Ammon's horn (tissue), 1 donor: ENCODE measurements around the gene KCNK4.
"Not testable (repeated sequence)": the region's sequence is repeated elsewhere in the genome, so short reads cannot be mapped to it uniquely, and the experiment has no call there.

ENCODE experiments used
- DNase-seq: peaks from one replicate; pipeline ENCODE4 v3.0.0-alpha.2; 2016; ENCODE audit warnings: low spot score

The KCNK4 gene

DNA sequence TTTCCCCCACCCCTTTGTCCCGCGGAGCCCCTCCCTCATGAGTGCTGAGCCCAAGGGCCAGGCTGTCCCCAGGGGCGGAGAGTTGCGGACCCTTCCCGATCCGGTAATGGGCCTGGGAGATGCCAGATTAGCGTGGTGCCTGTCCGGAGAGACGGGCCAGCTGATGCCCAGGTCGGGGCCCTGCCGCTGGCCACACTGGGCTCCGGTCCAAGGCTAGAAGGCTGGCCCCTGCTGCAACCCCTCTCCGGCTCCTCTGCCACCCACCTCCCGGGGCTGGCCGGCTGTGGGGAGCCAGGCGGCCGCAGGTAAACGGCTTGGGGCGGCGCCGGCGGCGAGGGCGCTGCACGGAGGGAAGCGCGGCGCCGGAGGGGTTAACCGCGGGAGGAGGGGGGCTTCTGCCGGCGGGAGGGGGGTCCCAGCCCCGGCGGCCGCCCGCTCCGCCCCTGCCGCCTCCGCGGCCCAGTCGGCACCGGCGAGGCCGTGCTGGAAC, at the start of gene KCNK4:
Gene KCNK4, plus strand, starts transcription at position 41 of the 490 bp plus-strand sequence. CDS start 1,717 bp downstream, outside the sequence.
- DNase-seq = no peak

DNA sequence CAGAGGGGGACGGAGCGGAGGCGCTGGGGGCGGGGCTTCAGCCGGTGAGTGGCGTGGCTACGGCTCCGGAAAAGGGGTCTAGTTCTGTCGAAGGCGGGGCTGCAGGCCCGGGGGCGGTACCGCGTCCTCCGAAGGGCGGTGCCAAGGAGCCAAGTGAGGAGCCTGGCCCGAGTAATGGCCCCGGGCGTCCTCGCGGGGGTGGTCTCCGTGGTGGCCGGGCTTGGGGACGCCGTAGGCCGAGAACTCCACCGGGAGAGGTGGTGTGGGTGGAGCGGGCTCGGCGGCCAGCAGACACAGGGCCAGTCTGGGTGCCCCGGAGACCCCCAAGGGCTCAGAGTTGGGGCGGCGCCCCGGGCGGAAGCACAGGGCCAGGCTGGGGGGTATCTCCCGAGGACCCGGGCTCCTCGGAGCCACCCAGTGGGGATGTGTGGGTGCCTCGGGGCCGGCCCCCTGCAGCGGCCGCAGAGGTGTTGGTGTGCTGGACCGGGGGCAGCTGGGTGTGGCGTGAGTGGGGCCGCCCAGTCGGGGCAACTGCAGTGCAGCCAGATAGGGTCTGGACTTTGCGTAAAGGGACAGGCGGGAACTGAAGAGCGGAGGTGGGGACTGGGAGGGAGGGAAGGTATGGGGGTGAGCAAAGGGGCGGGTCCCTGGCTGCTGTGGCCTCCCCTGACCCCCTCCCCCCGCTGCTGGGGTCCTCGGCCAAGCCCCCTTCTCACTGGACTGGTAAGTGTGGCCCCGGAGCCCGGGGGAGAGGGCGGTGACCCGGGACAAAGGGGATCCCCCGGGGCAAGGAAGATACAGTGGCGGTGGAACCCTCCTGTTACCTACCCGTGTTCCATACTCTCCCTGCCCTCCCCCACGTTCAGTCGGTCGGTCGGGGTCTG, 49.4 kb upstream of the KCNK4 start:
- no peak for DNase-seq

DNA sequence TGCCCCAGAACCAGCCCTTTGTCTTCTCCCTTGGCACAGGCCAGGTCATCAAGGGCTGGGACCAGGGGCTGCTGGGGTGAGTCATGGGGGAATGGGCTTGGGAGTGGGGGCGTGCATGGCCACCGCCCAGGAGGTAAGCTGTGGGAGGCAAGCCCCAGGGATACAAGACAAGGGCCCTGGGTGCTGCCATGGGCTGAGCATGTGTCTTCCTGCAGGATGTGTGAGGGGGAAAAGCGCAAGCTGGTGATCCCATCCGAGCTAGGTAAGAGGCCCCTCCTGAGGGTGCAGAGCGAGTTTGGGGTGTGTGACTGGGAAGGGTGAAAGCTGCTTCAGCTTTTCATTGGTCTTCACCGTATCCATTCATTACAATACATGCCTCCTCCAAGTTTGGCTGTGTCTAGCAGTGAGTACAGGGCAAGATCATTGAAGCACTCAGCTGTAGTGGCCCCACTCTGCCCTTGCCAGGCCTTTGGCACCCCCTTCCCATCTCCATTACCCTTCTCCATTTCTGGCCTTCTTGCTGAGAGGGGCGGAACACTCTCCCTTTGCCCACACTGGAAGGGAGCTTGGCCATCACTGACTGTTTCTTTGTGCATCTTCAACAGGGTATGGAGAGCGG, 47.8 kb upstream of the KCNK4 start:
- no peak for DNase-seq

DNA sequence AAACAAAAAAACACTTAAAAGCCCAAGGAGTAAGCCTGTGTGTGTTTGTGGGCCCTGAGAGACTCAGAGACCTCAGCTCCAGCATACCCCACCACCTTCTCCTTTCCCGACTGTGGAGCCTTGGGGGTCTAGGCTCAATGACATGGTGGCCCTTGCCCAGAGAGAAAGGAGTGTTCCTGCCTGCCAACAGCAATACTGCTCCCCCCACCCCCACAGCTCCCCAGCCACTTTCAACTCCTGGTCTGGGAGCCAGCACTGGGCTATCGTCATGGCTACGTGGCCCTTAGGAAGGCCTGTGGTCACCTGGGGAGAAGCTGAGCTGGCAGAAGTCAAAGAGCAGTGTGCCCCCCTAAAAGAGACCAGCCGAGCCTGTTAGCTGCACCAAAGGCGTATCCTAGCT, 47.0 kb upstream of the KCNK4 start:
- DNase-seq = no peak

DNA sequence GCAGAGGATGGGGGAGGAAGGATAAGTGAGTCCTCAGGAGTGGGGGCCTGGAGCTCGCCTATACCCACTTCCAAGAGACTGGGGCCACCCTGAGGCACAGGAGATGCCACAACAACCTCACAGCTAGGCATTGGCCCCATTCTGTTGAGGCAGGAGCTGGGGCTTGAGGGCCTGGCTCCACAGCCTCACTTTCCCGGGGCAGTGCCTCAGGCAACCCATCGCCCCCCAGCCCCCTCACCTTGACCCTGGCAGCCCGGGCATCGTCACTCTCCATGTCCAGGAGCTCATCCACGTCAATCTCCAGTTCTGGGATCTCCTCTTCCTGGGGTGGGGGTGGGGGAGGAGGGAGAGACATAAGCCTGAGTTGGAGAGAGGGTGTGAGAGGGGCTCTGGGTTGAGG, 46.1 kb upstream of the KCNK4 start:
- no peak for DNase-seq

DNA sequence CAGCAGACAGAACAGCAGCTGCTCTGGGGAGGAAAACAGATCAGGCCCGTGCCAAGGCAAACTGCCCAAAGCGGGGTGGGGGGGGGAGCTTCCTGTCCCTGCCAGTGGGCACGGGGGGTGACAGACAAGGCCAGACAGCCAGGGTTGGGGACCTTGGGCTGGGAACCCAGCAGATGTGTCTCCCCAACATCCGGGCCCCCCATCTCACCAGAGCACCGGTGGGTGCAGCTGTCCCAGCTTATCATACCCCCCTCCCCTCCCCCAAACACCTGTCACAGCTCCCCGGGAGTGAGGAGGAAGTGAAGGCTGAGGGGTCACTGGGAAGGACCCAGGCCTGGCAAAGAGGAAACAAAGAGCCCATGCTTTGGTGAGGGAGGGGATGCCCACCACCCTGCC, 45.7 kb upstream of the KCNK4 start:
- no peak for DNase-seq

DNA sequence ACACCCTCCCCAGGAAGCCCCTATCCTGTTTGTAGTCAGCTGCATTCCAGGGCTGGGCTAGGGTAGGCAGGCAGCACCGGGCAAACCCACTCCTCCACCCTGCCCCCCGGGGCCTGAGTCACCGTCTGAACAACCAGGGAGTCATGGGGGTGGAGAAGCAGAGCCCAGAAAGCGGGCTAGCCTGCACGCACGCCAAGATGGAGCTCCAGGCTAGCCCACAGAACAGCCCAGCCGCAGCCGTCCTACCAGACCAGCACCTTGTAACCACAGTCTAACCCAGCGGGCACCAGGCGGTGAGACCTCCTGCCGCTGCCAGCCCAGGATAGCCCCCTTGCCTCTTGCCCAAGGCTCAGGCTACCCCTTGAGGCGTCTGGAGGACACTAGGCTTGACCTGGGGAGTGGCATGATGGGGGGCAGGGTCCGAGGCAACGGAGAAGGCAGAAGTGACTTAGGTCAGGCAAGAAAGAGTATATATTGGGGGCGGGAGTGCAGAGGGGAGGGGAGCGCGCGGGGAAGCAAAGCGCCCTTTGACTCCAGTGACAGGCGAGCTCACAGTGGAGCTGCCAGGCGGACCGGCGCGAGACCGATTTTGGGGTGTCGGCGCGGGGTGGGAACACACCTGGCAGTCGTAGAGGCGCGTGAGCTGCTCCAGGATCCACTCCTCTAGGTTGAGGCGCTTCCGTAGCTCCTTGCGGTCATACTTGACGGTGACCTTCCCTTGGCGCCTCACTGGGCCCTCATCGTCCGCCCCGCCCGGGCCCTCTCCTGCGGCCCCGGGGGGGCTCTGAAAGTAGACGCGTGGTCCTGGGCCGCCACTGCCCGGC, 45.1 kb upstream of the KCNK4 start:
- no peak for DNase-seq

DNA sequence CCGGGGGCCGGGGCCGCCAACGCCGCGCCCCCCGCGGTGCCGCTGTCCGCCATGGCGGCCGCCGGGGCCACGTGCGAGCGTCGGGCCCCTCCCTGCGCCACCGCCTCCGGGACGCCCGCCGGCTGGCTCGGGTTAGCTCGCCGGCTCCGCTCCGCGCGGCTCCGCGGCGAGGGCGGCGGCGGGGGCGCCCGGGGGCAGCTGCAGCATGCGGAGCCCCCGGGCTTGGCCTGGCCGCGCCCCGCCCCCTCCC, 44.6 kb upstream of the KCNK4 start:
- not testable (repeated sequence) for DNase-seq

DNA sequence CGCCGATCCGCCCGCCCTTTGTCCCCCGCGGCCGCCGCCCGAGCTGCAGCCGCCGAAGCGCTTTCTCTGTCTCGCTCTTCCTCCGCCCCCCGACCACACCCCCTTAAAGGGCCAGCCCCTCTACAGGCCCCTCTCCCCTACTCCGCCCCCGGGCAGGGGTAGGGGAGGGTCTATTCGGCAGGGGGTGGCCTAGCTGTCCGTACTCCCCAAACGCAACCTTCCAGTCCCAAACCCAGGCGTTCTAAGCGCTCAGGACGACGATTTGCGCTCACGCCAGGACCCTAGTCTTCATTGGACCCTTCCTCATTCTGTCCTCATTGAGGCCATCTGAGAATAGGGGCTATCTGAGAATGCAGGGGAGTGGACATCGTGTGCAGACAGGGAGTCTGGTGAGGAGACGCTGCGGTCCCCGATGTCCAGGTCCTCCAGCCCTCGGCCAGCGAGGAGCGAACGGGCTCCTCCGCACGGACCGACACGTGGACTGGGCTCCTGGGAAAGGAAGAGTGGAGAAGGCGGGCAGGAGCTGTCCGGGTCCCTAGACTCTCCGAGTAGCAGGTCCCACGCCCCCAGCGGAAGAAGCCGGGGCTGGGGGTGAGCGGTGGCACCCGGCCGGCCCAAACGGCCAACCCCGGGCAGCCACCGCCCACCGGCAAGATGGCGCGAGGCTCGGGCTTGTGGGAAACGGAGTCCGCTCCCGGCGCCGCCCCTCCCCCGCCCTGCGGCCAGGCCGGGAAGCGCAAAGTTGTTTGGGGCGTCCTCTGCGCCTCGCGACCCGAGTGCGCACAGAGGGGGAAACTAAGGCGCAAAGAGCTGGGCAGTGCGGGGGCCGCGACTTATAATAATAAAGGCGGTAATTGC, 44.0 kb upstream of the KCNK4 start, which contains the start of gene PPP1R14B:
Gene PPP1R14B, minus strand, starts transcription at position 73 of the 858 bp plus-strand sequence. CDS start 270 bp downstream, outside the sequence.
- peak; percentile 88 for DNase-seq

DNA sequence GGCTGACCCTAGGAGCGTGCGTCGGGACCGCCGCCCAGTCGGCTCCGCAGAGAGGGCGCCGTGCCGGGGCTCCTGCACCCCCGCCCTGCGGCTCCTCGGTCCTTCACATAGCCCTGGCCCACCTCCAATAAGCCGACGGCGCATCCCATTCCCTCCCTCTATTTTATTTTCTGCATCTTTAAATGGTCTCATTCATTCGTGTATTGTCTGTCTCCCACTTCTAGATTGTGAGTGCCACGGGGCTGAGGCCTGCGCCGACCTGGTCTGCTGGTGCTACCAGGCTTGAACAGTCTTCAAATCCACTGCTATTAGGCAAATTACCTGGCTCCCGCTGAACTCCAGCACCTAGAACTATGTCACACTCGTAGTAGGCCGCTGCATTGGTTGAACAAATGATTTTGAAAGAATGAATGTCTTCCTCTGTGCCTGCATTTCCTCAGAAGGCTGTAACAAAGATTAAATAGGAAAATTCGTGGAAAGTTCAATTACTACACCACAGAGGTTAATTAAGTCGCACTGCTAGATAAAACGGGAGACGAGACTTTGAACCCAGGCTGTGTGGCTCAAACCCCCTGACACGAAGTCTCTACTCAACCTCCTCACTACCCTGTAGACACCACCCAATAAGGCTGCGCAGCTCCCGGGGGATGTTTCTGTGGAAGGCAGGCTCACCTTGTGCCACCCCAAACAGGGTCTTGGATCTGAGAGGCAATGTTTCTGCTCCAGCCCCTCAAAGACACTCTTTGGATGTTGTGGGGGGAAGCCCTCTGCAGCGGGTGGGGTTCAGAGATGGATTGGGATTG, 43.2 kb upstream of the KCNK4 start:
- no peak for DNase-seq

DNA sequence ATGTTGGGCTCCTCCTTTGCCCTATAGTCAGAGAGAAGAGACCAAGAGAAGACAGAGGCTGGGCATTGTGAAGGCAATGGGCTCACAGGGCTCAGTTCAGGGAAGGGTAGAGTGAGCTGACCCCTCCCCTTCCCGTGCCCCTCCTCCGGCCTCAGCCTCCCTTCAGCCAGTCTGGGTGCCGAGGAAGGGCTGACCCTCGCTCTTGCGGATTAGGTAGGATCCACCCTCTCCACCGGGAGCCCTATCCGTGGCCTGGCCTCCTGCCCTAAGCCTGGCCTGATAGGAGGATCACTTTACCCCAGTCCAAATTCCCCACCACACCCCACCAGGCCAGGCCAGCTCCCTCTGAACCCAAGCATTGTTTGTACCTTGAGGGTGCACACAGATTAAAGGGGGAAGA, 42.5 kb upstream of the KCNK4 start:
- no peak for DNase-seq

DNA sequence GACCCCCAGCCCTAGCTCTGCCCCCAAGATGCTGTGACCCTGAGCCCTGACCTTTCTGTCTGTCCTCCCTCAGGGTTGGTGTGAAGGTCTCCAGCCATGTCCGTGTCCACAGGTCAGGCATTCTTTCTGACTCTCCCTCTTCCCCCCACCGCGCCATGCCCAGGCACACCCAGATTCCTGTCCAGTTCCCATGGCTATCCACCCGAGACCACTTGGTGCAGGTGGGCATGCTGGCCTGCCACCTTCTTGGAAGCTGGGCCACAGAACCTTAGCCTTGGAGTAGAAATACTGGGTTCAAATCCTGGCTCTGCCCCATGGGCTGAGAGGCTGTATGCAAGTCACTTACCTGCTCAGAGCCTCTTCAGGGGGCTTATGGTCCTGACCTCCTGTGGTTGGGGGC, 42.1 kb upstream of the KCNK4 start:
- no peak for DNase-seq

DNA sequence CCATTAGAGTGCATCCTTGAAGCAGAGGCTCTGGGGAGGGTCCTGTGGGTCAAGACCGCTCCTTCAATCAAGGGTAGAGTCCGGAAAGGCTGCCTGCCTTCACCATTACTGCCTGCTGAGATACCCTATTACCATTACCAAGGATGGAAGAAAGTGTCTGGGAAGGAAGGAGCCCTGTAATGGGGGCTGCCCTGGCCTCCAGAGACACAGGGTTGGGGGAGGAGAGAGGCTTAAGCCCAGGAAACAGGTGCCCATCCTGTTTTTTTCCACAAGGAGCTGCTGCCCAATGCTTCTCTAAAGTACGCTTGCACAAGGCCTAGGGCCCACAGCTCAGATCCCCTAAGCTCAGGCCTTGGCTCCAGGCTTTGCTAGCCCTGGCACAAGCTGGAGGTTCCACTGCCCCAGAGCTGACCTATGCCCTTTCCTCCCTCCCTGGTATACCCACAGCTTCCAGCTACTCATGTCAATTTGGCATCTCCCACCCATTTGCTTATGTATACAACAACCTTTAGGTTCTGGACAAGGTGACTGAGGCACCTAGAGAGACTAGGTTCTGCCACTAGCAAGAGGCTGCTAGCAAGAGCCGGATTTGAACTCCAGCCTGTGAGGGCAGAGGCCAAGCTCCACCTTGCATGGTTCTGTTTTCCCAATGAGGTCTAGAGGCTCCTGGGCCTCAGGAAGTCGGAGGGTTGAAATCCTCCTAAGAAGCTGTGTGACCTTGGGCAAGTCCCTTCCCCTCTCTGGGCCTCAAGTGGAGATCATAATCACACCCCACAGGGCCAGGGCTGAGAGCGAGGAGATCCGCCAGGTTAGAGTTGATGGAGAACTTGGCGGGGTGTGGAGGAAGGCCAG, 41.3 kb upstream of the KCNK4 start:
- no peak for DNase-seq

DNA sequence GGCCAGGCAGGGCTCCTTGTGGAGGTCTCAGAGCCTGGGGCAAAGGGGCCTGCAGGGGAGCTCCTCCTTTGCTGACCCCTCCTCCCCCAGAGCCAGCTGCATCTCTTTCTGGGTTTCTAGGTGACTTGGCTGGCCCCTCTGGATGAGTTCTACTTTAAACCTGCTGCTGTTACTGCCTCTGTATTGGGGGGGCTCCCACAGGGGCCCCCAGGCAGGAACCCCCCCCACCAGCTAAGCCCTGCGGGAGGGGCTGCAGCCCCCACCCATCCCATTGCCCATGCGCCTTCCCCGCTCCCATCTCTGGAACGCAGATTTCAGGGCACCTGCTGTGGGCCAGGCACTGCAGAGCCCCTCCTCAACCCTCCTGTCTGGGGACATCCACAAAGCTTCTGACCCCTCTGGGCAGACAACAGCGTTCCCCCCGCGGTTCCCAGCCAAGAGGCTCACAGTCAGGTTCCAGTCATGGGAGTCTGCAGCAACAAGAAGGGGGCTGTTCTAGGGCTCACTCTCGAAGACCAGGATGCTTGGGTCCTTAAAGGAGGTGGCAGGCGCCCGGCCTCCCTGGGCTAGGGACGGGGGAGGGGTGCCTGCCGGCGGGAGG, 40.6 kb upstream of the KCNK4 start:
- no peak for DNase-seq

DNA sequence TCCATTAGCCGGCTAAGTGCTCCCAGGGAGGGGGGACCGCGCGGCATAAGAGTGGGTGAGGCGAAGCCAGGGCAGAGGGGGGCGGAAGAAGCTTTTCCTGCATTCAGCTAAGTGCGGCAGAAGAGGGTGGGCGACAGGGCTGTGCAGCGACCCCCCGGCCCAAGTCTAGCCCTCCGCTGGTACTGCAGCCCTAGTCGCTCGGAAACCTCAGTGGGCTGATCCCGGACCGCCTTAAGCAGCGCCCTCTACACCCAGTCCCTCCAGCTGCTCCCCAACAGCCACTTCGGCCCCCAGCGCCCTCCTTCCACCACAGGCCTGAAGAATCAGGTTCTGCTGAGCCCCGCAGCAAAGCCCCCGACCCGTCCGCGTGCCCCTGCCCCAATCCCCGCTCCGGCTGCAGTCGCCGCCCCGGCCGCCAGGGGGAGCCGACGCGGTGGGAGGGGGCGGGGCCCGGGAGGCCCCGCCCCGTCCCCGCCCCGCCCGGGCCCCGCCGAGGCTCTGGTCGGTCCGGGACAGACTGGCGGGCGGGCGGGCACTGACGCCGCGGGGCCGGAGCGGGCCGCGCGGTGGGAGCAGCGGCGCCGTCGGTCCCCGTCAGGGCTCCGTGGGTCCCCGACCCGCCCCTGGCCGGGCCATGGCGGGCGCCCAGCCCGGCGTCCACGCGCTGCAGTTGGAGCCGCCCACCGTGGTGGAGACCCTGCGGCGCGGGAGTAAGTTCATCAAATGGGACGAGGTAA, 39.9 kb upstream of the KCNK4 start, which contains the start of gene PLCB3:
Gene PLCB3, plus strand, starts transcription at position 515 of the 737 bp plus-strand sequence. Its CDS starts 120 bp downstream, at position 635.
- DNase-seq = peak; percentile 38

DNA sequence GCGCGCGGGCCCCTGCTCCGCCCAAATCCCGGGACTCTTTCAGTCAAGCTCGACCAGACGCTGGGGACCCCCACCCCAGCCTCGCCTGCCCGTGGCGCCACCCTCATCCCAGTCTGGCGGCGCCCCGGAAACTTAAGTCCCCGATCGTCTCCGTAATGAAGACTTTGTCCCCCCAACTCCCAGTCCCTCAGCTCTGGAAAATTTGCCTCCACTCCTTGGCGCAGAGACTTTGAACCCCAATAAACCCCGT, 39.4 kb upstream of the KCNK4 start:
- no peak for DNase-seq

DNA sequence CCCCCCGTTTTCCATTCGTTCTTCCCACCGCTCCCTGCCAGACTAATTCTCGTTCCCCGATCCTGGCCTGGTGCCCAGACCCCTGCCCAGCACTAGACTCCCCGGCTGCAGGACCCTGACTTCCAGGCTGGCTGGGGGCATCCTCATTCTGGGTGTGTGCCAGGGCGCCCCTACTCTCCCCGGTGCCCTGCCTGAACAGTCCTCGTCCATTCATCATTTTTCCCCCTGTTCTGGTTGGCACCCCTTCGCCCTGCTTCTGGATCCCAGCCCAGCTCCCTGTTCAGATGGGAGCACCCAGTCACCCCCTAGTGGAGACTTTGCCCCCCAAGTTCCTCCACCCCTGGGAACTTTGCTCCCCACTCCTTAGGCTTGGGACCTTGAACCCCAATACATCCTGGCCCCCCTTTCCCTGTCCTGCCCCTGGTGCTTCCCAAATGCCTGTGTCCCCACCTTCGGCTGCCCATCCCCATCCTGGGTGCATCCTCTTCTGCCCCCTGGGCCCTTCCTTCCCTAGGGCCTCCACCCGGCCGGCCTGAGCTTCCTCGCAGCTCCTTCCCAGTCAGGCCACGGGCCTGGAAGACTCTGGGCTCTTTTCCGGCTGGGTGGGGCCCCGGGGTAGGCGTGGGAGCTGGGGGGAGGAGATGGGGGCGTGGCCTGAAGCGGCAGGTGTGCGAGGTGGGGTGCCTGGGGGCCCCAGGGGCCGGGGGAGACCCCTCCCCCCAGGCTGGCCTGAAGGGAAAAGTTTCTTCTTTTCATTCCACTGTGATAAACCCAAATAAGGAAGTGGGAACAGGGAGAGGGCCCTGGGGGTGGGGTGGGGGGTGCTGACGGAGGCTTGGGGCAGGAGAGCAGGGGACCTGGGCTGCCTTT, 38.9 kb upstream of the KCNK4 start:
- DNase-seq = peak; percentile 34

DNA sequence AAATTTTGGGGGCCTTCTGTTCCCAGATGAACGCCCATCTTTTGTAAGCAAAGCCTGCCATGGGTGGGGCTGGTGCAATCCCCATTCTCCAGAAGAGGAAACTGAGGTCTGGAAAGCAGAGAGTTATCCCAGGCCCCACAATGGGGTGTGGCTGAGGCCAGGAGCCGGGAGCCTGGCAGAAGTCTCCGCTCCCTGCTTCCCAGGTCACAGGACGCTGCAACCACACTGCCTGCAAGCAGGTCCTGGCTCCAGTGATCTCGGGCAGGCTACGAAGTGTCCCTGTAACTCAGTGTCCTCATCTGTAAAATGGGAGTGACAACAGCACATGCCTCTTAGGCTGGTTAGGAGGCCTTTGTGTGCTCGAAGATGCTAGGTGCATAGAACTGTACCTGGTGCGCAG, 38.1 kb upstream of the KCNK4 start:
- no peak for DNase-seq
